AG04450 (cell line): ENCODE data around the gene AK2. TPM values are rescaled to one million over a fixed set of nuclear protein-coding genes. Genes with fewer than 3 reads are reported as not detected.

Experiments
- CTCF ChIA-PET: fragments of 300-600, 350-600 bp; formaldehyde crosslinking; extraction: SDS; loops from one replicate; lab custom pipeline; 2022; ENCODE audit warnings: antibody characterized with exemption, inconsistent platforms; lab: Charles Lee
- POLR2A ChIA-PET: fragments of 350-600 bp; formaldehyde crosslinking; extraction: SDS; loops from one replicate; lab custom pipeline; 2021; ENCODE audit warnings: antibody characterized with exemption, inconsistent platforms; lab: Yijun Ruan, JAX
- DNase-seq: peaks from one replicate; pipeline ENCODE4 v3.0.0-alpha.2; 2011; ENCODE audit warnings: low read depth, low spot score
- H3K27ac ChIP-seq: one replicate; pipeline ENCODE4 v1.5.1; 2012; ENCODE audit warnings: low read depth, low read length, control low read depth
- H3K27me3 ChIP-seq: one replicate; pipeline ENCODE4 v1.6.0; 2012; ENCODE audit warnings: low read length; ENCODE audit not compliant: control insufficient read depth, insufficient read depth
- H3K4me3 ChIP-seq: 2 replicates; pipeline ENCODE4 v1.5.1; 2011; ENCODE audit warnings: mild to moderate bottlenecking, low read depth, low read length, control low read depth
- H3K9me3 ChIP-seq: 2 replicates; pipeline ENCODE4 v1.5.1; 2012; ENCODE audit warnings: low read length; ENCODE audit not compliant: control insufficient read depth, insufficient read depth
- CTCF ChIP-seq: IDR thresholded peaks from 2 replicates; pipeline ENCODE4 v1.5.1; 2011; ENCODE audit warnings: low read depth, low read length, control low read depth, inconsistent platforms
- polyA minus RNA-seq: library from RNA; depleted of rRNA, polyadenylated mRNA; stranded (reverse); fragments of >200 nt; gene quantifications from 2 replicates; pipeline ENCODE4 v1.2.3, GENCODE V29; 2011; rRNA and poly(A)+ RNA removed
- polyA plus RNA-seq: library from polyadenylated mRNA; depleted of rRNA; stranded (reverse); fragments of >200 nt; gene quantifications from 2 replicates; pipeline ENCODE4 v1.2.3, GENCODE V29; 2011; rRNA removed

Gene AK2
- polyA plus RNA-seq (129 TPM in 2 replicates), polyA minus RNA-seq (59.6 and 66.6 TPM in 2 replicates)

DNA sequence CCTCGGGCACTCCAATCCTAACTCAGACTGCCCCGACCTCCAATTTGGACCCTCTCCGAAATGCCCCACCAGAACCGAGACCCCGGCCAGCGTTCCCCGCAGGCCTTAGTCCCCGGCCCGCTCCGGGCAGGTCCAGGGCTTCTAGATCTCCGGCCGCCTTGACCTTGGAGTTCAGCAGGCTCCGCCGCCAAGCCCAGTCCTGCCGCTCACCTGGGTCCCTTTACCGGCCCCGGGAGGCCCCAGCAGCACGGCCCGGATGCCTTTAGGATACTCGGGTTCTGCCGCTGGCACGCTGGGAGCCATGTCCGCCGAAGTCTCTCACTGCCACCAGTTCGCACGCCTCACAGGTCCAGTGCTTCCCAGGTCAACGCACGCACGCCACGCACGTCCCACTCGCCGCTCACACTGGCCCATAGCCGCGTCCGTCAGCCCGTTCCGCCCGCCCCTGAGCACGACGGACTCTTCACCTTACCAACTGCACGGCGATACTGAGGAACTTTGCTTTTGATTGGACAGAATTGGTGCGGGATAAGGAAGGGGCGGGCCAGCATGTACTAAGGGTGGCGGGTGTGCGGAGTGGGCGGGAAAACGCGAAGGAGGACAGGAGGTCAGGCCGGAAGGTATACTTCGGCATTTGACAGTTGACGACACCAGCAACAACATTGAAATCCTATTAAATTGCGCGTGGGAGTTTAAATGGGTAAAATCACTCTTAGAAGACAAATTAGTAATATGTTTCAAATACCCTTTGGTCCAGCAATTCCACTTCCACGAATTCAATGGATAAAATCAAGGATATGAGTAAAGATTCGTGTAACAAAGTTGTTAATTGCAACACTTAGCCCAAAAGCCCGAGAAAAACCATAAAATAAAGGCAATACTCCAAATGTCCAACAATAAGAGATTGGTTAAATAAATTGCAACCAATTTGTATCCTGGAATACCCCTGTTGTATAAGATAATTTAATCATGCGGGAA, at the start of gene AK2:
Gene AK2 (minus strand): TSS at position 358 of the 978 bp plus-strand sequence. CDS start 55 bp downstream, at position 303.
- POLR2A ChIA-PET, result no interaction called here
- DNase-seq, result peak; percentile 89

GRCh38 chr1:33086384-33086850, 49.7 kb upstream of the AK2 start:
- TF ChIP-seq CTCF, result peak; percentile 80
- DNase-seq, result peak; percentile 53
- Histone ChIP-seq H3K27me3 (no peaks in the 10 kb centered on the region), H3K9me3 (no peaks in the 10 kb centered on the region), H3K4me3 (no peak overlapping the region), H3K27ac (no peak overlapping the region)
- ChIA-PET POLR2A (interaction anchor here (0.5 to 1.1 kb wide), 5 partner anchors 41 to 343 kb away, joined by 3 to 7 read pairs (median 3); partner anchors contain the start of genes RNF19B and TRIM62), CTCF (interaction anchor here (0.5 to 7.8 kb wide), 36 partner anchors 9 to 682 kb away, joined by 3 to 67 read pairs (median 4); partner anchors contain the start of genes FNDC5, HPCA and TRIM62)

More for the DNA sequence above, at the start of gene AK2:
- H3K27ac ChIP-seq, result peak within 1 kb of the TSS; percentile 68
- no peaks in the 10 kb centered on the region for H3K27me3 ChIP-seq
- peak within 1 kb of the TSS; percentile 88 for H3K4me3 ChIP-seq
- CTCF ChIA-PET, result no interaction called here
- no peak for TF ChIP-seq CTCF
- H3K9me3 ChIP-seq, result no peaks in the 10 kb centered on the region

DNA sequence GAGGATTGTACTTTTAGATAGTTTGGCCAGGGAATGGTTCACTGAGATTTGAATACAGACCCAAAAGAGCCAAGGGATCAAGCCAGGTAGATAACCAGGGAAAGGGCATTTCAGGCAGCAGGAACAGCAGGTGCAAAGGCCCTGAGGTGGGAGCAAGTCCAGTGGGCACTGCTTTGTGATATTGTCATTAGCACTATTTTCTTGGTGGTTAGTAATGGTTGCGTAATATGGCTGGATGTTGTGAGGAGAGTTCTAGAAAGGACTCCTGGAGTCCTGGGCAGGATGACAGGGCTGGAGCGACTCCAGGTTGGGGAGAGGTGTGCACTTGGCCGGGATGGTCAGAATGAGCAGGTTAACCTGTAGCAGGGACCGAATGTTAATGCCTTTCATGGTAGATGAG, 48.6 kb upstream of the AK2 start:
- POLR2A ChIA-PET, result no interaction called here
- no peaks in the 10 kb centered on the region for H3K27me3 ChIP-seq
- H3K9me3 ChIP-seq, result no peaks in the 10 kb centered on the region; the same call in 1 of the 2 replicates
- no peak overlapping the region for H3K4me3 ChIP-seq
- no peak for DNase-seq
- TF ChIP-seq CTCF, result no peak
- CTCF ChIA-PET, result interaction anchor here (0.6 to 7.8 kb wide), 24 partner anchors 10 to 326 kb away, joined by 3 to 67 read pairs (median 4); partner anchors contain the start of genes FNDC5, HPCA and TRIM62
- no peak overlapping the region for H3K27ac ChIP-seq

DNA sequence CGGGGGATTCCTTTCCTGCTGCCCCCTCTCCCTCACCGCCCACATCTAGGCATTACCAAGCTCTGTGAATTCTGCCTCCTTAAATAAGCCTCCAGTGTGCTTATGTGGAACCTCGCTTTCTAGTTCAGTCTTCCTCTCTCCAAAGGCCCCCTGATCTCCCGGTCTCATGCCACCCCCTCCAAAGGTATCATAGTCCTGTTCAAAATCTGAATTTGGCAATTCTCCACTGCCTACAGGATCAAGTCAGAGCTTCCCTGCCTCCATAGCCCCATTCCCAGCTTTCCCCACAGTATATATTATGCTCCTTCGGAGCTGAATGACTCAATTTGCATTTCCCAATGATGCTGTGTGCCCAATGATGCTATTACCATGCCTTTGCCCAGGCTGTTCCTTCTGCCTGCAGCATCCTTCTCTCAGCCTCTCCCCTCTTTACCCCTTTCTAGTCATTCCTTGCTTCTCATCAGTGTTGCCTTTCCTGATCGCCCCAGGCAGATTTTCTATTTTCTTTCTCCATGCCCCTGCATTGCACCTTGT, 46.0 kb upstream of the AK2 start:
- TF ChIP-seq CTCF, result no peak
- Histone ChIP-seq H3K27ac (no peak overlapping the region), H3K27me3 (no peaks in the 10 kb centered on the region), H3K4me3 (peak overlapping the region; percentile 95), H3K9me3 (no peaks in the 10 kb centered on the region; the same call in 1 of the 2 replicates)
- ChIA-PET POLR2A (no interaction called here), CTCF (interaction anchor here (1.2 to 7.8 kb wide), 5 partner anchors 13 to 207 kb away, joined by 4 to 67 read pairs (median 14); no protein-coding TSS in a partner anchor)
- no peak for DNase-seq
